ENCODE data around the gene SPG7. TPM values are rescaled to one million over a fixed set of nuclear protein-coding genes. Genes with fewer than 3 reads are reported as not detected.
A peak's percentile ranks its signal among the peaks of the same experiment; 100 is the strongest.
"Not testable (repeated sequence)": the region's sequence is repeated elsewhere in the genome, so short reads cannot be mapped to it uniquely, and the experiment has no call there.

The SPG7 gene
- polyA plus RNA-seq, 2 of the 4 experiments (the other 2 are of a cell fraction) = 53.2 to 73.2 TPM

DNA sequence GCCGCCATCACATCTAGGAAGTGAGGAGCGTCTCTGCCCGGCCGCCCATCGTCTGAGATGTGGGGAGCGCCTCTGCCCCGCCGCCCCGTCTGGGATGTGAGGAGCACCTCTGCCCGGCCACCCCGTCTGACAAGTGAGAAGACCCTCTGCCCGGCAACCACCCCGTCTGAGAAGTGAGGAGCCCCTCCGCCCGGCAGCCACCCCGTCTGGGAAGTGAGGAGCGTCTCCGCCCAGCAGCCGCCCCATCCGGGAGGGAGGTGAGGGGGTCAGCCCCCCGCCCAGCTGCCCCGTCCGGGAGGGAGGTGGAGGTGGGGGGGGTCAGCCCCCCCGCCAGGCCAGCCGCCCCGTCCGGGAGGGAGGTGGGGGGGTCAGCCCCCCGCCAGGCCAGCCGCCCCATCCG, 45.6 kb upstream of the SPG7 start:
- ATAC-seq; CTCF ChIA-PET; DNase-seq (ENCODE audit: low read depth in 1 of 2, low spot score in 1 of 2); H3K4me2 ChIP-seq; H3K27ac ChIP-seq; FAIRE-seq; POLR2A ChIA-PET; H3K4me3 ChIP-seq; H3K9me3 ChIP-seq: not testable (repeated sequence)
- peaks cover 46% of the 10 kb centered on the region for H3K4me1 ChIP-seq
- WGBS (ENCODE audit: missing lambda C conversion rate) = 85% methylated on average over 8 of the region's 30 CpGs

DNA sequence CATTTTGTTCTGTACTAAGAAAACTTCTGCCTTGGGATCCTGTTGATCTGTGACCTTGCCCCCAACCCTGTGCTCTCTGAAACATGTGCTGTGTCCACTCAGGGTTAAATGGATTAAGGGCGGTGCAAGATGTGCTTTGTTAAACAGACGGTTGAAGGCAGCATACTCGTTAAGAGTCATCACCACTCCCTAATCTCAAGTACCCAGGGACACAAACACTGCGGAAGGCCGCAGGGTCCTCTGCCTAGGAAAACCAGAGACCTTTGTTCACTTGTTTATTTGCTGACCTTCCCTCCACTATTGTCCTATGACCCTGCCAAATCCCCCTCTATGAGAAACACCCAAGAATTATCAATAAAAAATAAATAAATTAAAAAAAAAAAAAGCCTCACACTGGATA, 44.9 kb upstream of the SPG7 start:
- peaks cover 42% of the 10 kb centered on the region for H3K4me1 ChIP-seq
- WGBS (ENCODE audit: missing lambda C conversion rate) = 34% methylated on average over 5 of the region's 5 CpGs
- ATAC-seq; H3K27ac ChIP-seq; CTCF ChIA-PET; FAIRE-seq; DNase-seq (ENCODE audit: low read depth in 1 of 2, low spot score in 1 of 2); H3K4me3 ChIP-seq; POLR2A ChIA-PET; H3K4me2 ChIP-seq; H3K9me3 ChIP-seq: not testable (repeated sequence)

DNA sequence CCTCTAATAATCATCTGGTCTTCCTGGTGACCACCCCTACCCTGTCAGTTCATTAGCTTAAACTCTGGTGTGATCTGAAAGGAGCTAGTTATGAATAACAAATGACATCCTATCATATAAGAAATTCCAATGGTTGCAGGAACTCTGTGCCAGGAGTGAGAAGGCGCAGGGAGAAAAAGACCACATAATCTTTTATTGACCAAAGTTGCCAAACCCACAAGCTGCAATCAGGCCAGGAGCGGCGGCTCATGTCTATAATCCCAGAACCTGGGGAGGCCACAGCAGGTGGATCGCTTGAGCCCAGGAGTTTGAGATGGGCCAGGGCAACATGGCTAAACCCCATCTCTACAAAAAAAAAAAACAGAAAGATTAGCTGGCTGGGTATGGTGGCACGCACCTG, 41.3 kb upstream of the SPG7 start:
- ChIA-PET POLR2A (no interaction called here), CTCF (interaction anchor here (0.6 to 1.1 kb wide), 4 partner anchors 10 to 134 kb away, joined by 3 to 4 read pairs (median 3); no protein-coding TSS in a partner anchor)
- no peak overlapping the region for H3K27ac ChIP-seq
- DNase-seq (ENCODE audit: low read depth in 1 of 2, low spot score in 1 of 2) (no peak), FAIRE-seq (no peak), ATAC-seq (no peak)
- WGBS (ENCODE audit: missing lambda C conversion rate) = 95% methylated on average over 5 of the region's 5 CpGs
- TF ChIP-seq PHF8 (IDR thresholded peaks at IDR 0.05; ENCODE audit: borderline replicate concordance, low read depth) (no peak), CEBPB (IDR thresholded peaks at IDR 0.05) (no peak)
- no peaks in the 10 kb centered on the region for H3K9me3 ChIP-seq
- no peak overlapping the region for H3K4me2 ChIP-seq
- H3K4me3 ChIP-seq = no peak overlapping the region
- H3K4me1 ChIP-seq = peaks cover 21% of the 10 kb centered on the region

DNA sequence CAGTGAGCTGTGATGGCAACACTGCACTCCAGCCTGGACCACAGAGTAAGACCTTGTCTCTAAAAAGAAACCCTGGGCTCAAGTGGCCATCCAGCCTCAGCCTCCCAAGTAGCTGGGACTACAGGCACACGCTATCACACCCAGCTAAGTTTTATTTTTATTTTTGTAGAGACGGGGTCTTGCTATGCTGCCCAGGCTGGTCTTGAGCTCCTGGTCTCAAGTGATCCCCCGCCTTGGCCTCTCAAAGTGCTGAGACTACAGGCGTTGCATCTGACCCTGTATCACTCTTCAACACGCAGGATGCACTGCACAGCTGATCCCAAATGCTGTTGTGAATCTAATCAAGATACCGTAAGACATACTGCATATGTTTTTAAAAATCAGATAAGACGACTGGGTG, 40.8 kb upstream of the SPG7 start:
- DNase-seq (ENCODE audit: low read depth in 1 of 2, low spot score in 1 of 2) (no peak), ATAC-seq (no peak), FAIRE-seq (no peak)
- no peak for TF ChIP-seq EP300 (IDR thresholded peaks at IDR 0.05)
- ChIA-PET CTCF (interaction anchor here (0.6 to 1.5 kb wide), 3 partner anchors 10 to 134 kb away, joined by 3 to 4 read pairs (median 3); no protein-coding TSS in a partner anchor), POLR2A (no interaction called here)
- H3K9me3 ChIP-seq = no peaks in the 10 kb centered on the region
- 92% methylated on average over 7 of the region's 7 CpGs for WGBS (ENCODE audit: missing lambda C conversion rate)
- H3K27ac ChIP-seq = no peak overlapping the region
- peaks cover 25% of the 10 kb centered on the region for H3K4me1 ChIP-seq
- no peak overlapping the region for H3K4me2 ChIP-seq
- no peak overlapping the region for H3K4me3 ChIP-seq

DNA sequence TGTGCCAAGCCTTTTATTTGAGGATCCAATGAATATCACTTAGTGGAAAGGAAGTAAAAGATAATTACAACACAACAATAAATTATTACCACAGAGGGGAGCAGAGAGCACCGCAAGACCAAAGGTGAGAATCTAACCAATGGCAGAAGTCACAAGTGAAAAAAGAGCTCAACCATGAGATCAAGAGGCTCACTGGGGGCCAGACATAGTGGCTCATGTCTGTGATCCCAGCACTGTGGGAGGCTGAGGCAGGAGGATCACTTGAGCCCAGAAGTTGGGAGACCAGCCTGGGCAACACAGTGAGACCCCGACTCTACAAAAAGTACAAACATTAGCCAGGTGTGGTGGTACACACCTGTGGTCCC, 35.5 kb upstream of the SPG7 start:
- no peak for TF ChIP-seq POLR2A (IDR thresholded peaks at IDR 0.05; ENCODE audit: low read length)
- TF ChIP-seq, protein P1, sequence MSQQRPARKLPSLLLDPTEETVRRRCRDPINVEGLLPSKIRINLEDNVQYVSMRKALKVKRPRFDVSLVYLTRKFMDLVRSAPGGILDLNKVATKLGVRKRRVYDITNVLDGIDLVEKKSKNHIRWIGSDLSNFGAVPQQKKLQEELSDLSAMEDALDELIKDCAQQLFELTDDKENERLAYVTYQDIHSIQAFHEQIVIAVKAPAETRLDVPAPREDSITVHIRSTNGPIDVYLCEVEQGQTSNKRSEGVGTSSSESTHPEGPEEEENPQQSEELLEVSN (IDR thresholded peaks at IDR 0.05; ENCODE audit: borderline replicate concordance, low read depth) = no peak
- TF ChIP-seq MYC (IDR thresholded peaks at IDR 0.05; ENCODE audit: borderline replicate concordance, low read length) = no peak
- no peak for TF ChIP-seq NPAS2 (CRISPR knock-in tag; IDR thresholded peaks at IDR 0.05; ENCODE audit: borderline replicate concordance)
- TF ChIP-seq NFE2L2 (conservative IDR thresholded peaks at IDR 0.05; ENCODE audit: low read length) = no peak
- TF ChIP-seq, protein P2, sequence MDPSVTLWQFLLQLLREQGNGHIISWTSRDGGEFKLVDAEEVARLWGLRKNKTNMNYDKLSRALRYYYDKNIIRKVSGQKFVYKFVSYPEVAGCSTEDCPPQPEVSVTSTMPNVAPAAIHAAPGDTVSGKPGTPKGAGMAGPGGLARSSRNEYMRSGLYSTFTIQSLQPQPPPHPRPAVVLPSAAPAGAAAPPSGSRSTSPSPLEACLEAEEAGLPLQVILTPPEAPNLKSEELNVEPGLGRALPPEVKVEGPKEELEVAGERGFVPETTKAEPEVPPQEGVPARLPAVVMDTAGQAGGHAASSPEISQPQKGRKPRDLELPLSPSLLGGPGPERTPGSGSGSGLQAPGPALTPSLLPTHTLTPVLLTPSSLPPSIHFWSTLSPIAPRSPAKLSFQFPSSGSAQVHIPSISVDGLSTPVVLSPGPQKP (IDR thresholded peaks at IDR 0.05; ENCODE audit: low read depth, low read length) = no peak
- no peak for TF ChIP-seq ZSCAN20 (CRISPR knock-in tag; IDR thresholded peaks at IDR 0.05)
- TF ChIP-seq MAFK (IDR thresholded peaks at IDR 0.05; ENCODE audit: partially characterized antibody) = no peak
- TF ChIP-seq RAD21 (conservative IDR thresholded peaks at IDR 0.05 in 1 of 2, IDR thresholded peaks at IDR 0.05 in 1 of 2) = no peak
- no peak for TF ChIP-seq SREBF2 (IDR thresholded peaks at IDR 0.05)
- TF ChIP-seq RCOR1 (IDR thresholded peaks at IDR 0.05; ENCODE audit: low read depth, low read length) = no peak
- TF ChIP-seq POLR2AphosphoS2 (conservative IDR thresholded peaks at IDR 0.05; ENCODE audit: low read length) = no peak
- TF ChIP-seq, protein P3, sequence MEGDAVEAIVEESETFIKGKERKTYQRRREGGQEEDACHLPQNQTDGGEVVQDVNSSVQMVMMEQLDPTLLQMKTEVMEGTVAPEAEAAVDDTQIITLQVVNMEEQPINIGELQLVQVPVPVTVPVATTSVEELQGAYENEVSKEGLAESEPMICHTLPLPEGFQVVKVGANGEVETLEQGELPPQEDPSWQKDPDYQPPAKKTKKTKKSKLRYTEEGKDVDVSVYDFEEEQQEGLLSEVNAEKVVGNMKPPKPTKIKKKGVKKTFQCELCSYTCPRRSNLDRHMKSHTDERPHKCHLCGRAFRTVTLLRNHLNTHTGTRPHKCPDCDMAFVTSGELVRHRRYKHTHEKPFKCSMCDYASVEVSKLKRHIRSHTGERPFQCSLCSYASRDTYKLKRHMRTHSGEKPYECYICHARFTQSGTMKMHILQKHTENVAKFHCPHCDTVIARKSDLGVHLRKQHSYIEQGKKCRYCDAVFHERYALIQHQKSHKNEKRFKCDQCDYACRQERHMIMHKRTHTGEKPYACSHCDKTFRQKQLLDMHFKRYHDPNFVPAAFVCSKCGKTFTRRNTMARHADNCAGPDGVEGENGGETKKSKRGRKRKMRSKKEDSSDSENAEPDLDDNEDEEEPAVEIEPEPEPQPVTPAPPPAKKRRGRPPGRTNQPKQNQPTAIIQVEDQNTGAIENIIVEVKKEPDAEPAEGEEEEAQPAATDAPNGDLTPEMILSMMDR (IDR thresholded peaks at IDR 0.05) = no peak
- TF ChIP-seq HOXB5 (CRISPR knock-in tag; IDR thresholded peaks at IDR 0.05) = no peak
- no peak for TF ChIP-seq RFX5 (IDR thresholded peaks at IDR 0.05)
- no peak for TF ChIP-seq GATA3 (IDR thresholded peaks at IDR 0.05; ENCODE audit: borderline replicate concordance)
- ChIA-PET CTCF (interaction anchor here (0.7 kb wide), 1 partner anchor 9 kb away, joined by 3 read pairs; no protein-coding TSS in a partner anchor), POLR2A (no interaction called here)
- Histone ChIP-seq H3K4me2 (peak overlapping the region; percentile 6; the same call in 2 of the 3 replicates), H3K4me3 (no peak overlapping the region), H3K4me1 (peaks cover 52% of the 10 kb centered on the region), H3K27ac (no peak overlapping the region), H3K9me3 (no peaks in the 10 kb centered on the region)
- ATAC-seq (no peak; a peak in 1 of 6 replicates), FAIRE-seq (no peak), DNase-seq (ENCODE audit: low read depth in 1 of 2, low spot score in 1 of 2) (no peak)
- 88% methylated on average over 2 of the region's 2 CpGs for WGBS (ENCODE audit: missing lambda C conversion rate)
